GM21515 (cell line): Measurements from ENCODE around the gene DCHS1.

Source experiments
- ATAC-seq: cut with Tn5 transposase; IDR thresholded peaks from one replicate; pipeline ENCODE4 v1.9.1; 2021; ENCODE audit not compliant: unreplicated experiment

DCHS1 gene

DNA sequence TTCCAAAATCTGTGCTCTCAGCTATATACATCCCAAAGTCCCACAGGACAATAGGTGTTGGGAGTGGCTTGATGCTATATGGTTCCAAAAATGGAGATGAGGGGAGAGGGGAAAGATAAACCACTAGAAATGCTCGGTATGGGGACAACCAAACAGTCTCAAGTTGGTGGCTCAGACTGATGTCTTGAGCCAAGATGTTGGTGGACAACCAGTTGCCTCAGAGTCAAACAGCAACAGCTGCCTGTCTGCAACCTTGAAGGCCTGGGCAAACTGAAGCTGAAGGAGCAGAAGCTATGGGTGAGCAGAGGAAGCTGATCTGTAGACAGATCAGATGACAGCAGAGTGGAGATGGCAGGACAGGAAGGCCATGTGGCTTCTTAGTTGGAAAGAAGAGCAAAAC lies 56.2 kb downstream of the DCHS1 start:
- no peak for ATAC-seq

DNA sequence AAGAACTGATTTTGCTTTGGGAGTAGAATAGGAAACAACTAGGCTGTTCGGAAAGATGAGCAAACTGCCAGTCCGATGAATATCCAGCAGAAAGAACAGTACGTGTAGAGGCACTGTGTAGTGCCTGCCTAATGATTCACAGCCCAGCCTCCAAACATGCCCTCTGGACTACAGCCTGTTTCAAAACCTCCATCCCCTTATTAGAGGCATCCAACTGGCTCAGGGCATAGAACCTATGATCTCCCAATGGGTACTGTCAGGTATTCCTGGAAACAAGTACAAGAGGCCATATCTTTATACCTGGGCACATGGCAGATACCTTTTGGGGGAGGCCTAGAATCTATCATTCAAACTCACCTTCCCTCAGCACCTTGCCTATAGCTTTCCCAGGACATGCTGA lies 57.1 kb downstream of the DCHS1 start:
- ATAC-seq = no peak

DNA sequence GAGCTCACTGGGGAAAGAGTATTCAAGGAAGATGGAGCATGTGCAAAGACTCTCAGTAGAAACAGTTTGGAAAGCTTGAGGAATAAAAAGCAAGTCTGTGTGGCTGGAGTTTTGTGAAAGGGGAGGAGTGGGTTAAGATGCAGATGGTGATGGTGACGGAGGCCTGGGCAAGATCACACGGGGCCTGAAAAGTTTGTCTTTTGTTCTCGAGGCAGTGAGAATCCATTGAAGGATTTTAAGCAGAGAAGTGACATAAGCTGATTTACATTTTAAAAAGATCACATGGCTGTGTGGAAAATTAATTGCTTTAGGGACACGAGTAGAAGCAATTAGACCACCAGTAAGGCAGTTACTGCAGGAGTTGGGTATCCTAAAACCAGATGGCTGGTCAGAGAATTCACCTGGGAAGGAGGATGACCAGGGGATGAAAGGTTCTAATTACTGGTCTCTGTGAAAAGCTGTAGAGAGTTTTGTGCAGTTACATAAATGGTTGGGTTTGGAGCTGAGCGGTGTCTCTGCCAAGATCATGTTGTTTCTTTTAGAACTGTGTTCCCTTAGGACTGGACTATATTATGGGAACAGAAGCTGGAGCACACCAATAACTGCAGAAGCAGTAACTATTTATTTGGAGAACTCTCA lies 59.3 kb downstream of the DCHS1 start:
- ATAC-seq = no peak

DNA sequence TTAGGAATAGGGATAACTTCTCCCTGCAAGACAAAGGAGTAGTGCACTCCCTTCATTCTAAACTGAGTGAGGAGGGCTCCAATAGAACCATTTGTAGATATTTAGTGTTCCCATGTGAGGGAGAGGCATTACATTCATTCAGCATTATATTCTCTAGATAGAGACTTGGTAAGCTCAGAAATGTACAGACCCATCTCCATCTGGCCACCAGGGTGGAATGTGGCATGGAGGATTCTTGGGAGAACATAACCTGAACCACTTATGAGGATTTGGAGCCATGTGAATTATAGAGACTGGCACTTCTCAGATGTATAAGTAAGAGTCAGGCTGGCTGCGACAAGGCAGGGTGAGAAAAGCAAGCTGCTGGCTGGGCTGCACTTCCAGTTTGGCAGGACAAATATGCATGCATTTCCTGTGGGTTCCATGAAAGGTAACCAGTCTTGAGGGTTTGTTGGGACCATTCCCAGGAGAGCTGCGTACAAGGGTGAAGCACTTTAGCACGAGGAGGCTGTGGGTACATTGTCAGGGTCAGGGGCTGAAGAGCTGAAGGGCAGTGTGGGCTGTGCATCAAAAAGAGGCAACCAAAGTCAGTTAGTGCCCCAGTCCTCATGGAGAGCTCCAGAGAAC lies 61.4 kb downstream of the DCHS1 start:
- no peak for ATAC-seq

DNA sequence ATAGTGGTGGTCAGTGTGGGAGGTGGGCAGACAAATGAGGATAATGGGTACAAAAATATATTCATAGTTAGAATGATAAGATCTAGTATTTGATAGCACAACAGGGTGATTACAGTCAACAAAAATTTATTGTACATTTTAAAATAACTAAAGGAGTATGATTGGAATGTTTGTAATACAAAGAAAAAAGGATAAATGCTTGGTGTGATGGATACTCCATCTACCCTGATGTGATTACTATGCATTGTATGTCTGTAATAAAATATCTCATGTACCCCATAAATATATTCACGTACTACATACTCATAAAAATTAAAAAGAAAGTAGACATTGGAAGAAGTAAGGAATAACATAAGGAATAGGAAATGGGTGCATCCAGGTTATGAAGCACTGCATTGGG lies 67.6 kb downstream of the DCHS1 start:
- ATAC-seq = no peak

DNA sequence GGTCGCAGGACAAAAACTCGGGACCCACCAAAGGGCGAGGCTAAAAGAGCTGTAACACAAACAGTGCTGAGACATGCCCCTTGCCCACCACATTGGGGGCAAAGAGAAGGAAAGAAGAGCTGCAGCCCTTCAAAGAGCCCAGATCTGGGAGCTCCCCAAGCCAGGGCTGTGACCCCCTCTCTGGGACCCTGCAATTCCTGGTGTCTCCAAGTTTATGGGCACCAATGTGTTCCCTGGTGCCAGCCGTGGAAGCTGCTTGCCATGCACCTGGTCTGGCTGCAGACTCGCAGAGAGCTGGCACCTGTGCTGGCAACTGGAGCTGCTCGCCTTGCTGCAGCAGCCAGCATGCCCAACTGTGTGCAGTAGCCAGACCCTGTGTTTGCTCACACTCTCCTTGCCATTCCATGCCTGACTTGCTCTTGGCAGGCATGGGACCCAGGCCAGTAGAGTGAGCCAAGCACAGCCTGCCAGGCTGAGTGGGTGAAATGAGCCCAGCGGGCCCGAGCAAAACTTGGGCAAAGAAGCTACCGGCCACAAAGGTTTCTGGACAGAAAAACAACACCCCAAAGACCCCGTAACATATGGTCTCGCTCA lies 68.2 kb downstream of the DCHS1 start:
- ATAC-seq = no peak

DNA sequence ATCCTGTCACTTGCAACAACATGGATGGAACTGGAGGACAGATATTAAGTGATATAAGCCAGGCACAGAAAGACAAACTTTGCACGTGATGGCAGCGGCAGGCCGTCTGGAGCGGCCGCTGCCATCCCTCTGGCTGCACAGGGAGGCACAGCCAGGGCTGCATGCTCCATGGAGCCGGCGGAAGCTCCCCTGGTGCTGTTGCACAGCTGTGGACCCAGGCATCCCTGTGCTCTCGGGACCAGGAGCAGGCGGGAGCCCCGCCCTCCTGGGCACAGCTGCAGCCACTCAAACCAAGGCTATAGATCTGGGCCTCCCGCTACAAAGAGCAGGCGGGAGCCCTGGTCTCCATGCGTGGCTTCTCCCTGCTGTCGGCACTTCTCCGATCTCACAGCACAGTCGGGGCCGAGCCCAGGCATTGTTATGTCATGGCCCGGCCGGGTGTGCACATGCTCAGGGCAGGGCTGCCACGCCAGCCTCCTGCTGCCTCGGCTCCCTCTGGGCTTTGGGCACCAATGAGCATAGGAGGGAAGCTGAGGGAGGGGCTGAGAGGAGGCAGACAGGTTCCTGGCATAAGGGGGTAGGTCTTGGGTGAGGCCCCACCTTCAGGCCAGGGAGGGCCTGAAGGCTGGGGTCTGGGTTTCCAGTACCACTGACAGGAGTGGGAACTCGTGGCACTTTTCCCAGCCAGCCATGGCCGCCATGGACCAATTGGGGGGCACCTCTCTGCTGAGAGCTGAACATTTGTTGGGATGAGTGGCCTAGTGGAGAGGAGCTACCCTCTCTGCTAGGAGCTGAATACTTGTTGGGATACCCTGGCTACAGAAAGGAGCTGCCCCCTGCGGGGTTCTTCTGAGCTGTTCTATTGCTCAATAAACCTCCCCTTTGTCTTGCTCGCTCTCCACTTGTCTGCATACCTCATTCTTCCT lies 68.9 kb downstream of the DCHS1 start:
- ATAC-seq = no peak

DNA sequence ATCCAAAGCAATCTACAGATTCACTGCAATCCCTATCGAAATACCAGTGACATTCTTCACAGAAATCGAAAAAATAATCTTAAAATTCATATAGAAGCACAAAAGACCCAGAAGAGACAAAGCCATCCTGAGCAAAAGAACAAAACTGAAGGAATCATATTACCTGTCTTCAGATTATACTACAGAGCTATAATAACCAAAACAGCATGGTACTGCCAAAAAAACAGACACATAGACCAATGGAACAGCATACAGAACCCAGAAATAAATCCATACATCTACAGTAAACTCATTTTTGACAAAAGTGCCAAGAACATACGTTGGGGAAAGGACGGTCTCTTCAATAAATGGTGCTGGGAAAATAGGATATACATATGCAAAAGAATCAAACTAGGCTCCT lies 71.1 kb downstream of the DCHS1 start:
- no peak for ATAC-seq

DNA sequence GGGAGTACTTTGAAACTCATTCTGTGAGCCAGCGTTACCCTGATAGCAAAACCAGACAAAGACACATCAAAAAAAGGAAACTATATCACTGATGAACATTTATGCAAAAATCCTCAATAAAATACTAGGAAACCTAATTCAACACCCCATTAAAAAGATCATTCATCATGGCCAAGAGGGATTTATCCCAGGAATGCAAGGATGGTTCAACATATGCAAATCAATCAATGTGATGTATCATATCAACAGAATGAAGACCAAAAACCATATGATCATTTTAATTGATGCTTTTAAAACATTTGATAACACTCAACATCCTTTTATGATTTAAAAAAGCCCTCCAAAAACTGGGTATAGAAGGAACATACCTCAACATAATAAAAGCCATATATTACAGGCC lies 72.0 kb downstream of the DCHS1 start:
- no peak for ATAC-seq

DNA sequence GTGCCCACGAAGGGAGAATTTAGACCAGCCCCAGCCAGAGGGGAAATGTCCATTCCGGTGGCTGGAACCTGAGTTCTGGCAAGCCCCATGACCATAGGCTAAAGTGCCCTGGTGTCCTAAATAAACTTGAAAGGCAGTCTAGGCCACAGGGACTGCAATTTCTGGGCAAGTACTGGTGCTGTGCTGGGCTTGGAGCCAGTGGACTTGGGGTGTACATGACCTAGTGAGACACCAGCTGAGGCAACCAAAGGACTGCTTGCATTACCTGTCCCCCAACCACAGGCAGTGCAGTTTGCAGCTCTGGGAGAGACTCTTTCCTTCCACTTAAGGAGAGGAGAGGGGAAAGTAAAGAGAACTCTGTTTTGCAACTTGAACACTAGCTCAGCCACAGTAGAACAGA lies 75.9 kb downstream of the DCHS1 start:
- ATAC-seq = no peak

DNA sequence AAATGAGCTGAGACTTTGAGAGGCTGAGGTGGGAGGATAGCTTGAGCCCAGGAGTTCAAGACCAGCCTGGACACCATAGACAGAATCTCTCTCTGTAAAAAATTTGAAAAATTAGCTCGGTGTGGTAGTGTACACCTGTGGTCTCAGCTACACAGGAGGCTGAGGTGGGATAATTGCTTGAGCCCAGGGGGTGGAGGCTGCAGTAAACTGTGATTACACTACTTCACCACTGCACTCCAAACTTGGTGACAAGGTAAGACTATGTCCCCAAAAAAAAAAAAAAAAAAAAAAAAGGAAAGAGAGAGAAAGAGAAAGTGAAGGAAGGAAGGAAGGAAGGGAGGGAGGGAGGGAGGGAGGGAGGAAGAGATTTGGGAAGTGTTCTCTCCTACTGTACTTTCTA lies 77.5 kb downstream of the DCHS1 start:
- no peak for ATAC-seq

DNA sequence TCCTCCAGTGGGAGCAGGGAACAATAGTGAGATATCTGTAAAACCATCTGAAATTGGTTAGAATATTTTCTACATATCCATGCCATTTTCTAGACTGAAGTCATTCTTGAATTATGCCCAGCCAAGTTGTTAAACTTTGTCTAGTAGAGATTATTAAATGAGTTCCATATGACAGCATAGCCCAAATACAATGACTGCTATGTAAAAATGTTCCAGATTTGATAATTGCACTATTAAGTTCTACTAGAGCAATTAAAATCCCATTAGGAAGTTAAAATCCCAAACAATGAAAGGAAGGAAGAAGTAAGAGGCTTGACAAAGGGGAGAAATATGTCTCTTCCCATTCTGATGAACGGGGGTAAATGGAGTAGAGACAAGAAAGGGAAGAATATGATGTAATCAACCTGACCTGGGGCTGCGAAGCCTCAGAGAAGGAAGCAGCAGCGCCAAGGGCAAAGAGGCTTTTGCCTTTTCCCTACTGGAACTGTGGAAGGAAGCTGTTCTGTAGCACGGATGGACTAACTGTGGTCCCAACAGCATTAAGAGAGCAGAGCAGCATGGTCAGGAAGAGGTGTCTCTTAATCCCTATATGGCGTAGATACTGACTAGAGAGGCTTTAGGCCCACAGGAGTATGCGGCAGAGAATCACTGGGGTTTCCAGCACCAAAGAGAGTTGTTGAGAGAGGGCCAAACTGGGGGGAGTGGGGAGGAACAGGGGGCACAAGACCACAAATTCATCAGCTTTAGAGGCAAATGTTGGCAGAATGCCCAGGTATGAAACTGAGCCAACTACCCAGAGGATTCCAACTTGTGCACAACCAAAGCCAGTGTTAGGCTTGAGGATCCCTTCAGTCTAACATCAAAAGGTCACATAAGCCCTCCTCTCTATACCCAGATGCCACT lies 78.9 kb downstream of the DCHS1 start:
- no peak for ATAC-seq

DNA sequence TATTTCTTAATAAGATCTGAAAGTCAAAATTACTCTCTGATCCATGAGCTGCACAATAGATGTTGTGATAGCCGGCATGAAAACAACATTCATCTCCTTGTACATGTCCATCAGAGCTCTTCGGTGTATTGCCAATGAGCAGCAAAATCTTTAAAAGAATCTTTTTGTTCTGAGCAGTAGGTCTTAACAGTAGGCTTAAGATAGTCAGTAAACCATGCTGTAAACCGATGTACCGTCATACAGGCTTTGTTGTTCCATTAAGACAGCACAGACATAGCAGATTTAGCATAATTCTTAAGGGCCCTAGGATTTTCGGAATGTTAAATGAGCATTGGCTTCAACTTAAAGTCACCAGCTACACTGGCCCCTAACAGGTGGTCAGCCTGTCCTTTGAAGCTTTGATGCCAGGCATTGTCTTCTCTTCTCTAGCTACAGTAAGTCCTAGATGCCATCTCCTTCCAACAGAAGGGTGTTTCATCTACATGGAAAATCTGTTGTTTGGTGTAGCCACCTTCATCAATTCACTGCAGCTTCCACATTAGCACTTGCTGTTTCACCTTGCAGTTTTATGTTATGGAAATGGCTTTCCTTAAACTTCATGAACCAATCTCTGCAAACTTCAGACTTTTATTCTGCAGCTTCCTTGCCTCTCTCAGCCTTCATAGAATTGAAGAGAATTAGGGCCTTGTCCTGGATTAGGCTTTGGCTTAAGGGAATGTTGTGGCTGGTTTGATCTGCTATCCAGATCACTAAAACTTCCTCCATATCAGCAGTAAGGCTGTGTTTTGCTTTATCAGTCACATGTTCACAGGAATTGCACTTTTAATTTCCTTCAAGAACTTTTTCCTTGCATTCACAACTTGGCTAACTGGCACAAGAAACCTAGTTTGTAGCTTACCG lies 80.5 kb downstream of the DCHS1 start:
- no peak for ATAC-seq

DNA sequence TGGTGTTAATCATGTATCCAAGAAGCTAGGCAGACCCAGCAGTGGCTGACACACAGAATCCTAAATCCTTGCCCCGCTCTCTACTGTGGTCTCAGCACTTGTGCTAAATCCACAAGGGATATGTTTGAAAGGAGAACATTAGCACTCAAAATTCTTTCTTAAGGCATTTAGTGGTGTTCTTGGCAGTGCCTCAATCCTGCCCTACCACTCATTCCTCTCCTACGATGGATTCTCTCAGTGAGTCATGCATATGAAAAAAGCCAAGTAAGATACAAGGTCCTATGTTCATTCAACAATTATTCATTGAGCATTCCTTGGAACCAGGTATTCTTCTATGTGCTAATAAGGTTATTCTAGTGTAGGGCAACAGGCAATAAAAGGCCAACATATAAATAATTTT lies 83.4 kb downstream of the DCHS1 start:
- ATAC-seq = no peak

DNA sequence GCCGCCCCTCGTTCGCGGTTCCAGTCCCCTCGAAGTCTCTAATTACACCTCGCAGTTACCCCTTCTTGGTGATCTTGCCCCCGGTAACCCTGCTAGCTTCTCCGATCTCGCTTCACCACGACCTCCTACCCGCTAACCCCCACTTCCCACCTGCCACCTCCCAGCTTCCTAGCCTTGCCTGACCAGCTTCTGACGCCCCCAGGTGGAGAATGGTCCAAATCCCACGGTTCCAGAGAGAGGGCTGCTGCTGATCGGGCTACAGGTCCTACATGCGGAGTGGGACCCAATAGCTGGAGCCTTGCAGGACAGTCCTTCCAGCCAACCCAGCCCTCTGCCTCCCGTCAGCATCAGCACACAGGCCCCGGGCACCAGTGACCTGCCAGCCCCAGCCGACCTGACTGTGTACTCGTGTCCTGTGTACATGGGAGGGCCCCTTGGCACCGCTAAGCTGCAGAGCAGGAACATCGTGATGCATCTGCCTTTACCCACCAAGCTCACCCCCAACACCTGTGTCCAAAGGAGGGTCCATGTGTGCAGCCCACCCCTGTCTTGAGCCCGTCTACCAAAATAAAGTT lies 84.1 kb downstream of the DCHS1 start:
- ATAC-seq = no peak
